Keratinocyte (primary cell): ENCODE data around the gene IGFLR1. TPM values are rescaled to one million over a fixed set of nuclear protein-coding genes. Genes with fewer than 3 reads are reported as not detected.

Experiments used
- DNase-seq: peaks from one replicate; pipeline ENCODE4 v3.0.0-alpha.2; 2011; ENCODE audit warnings: low read depth, missing footprints, low spot score
- FAIRE-seq: peaks from 2 replicates; lab custom pipeline; 2011; peaks lifted over from hg19 to GRCh38; lab: Jason Lieb, UNC
- H2AFZ ChIP-seq: 2 replicates; pipeline ENCODE4 v1.6.0; 2012; ENCODE audit warnings: low read length, control low read depth, inconsistent platforms; ENCODE audit not compliant: control insufficient read depth
- H3K27ac ChIP-seq: 2 replicates; pipeline ENCODE4 v1.5.1; 2011; ENCODE audit warnings: low read length; ENCODE audit not compliant: control insufficient read depth, insufficient read depth
- H3K27me3 ChIP-seq: 3 replicates; pipeline ENCODE4 v1.6.0; 2011; ENCODE audit warnings: low read length; ENCODE audit not compliant: control insufficient read depth, insufficient read depth; ENCODE audit errors: extremely low read depth
- H3K36me3 ChIP-seq, 2 experiments: 2 replicates in 1 of 2; 3 replicates in 1 of 2; pipeline ENCODE4 v1.5.1; 2011; ENCODE audit warnings: low read length in 2 of 2, mild to moderate bottlenecking in 1 of 2; ENCODE audit not compliant: control insufficient read depth in 2 of 2, insufficient read depth in 2 of 2; ENCODE audit errors: extremely low read depth in 1 of 2
- H3K4me1 ChIP-seq: 3 replicates; pipeline ENCODE4 v1.5.1; 2011; ENCODE audit warnings: low read length; ENCODE audit not compliant: control insufficient read depth, insufficient read depth; ENCODE audit errors: extremely low read depth
- H3K4me2 ChIP-seq: 3 replicates; pipeline ENCODE4 v1.6.0; 2011; ENCODE audit warnings: low read depth, low read length; ENCODE audit not compliant: control insufficient read depth, insufficient read depth; ENCODE audit errors: extremely low read depth
- H3K4me3 ChIP-seq, 3 experiments: fragments of 200-600 bp in 1 of 3; sonication (generic) in 1 of 3; 2 replicates in 2 of 3; 3 replicates in 1 of 3; pipeline ENCODE4 v1.5.1; 2011 to 2016; ENCODE audit warnings: low read length in 3 of 3, mild to moderate bottlenecking in 3 of 3, control low read depth in 2 of 3, inconsistent platforms in 1 of 3, low read depth in 1 of 3, mixed read lengths in 1 of 3, mixed run types in 1 of 3, moderate library complexity in 1 of 3; ENCODE audit not compliant: control insufficient read depth in 2 of 3, insufficient read depth in 2 of 3; ENCODE audit errors: extremely low read depth in 1 of 3
- H3K79me2 ChIP-seq: 2 replicates; pipeline ENCODE4 v1.6.0; 2012; ENCODE audit warnings: low read length; ENCODE audit not compliant: control insufficient read depth, insufficient read depth
- H3K9ac ChIP-seq: 3 replicates; pipeline ENCODE4 v1.6.0; 2011; ENCODE audit warnings: low read length; ENCODE audit not compliant: control insufficient read depth, insufficient read depth; ENCODE audit errors: extremely low read depth
- H3K9me1 ChIP-seq: 3 replicates; pipeline ENCODE4 v1.6.0; 2011; ENCODE audit warnings: low read length; ENCODE audit not compliant: control insufficient read depth, insufficient read depth; ENCODE audit errors: extremely low read depth
- H3K9me3 ChIP-seq: 2 replicates; pipeline ENCODE4 v1.5.1; 2012; ENCODE audit warnings: low read depth, low read length; ENCODE audit not compliant: control insufficient read depth
- H4K20me1 ChIP-seq: 3 replicates; pipeline ENCODE4 v1.6.0; 2011; ENCODE audit warnings: low read length; ENCODE audit not compliant: control insufficient read depth, insufficient read depth; ENCODE audit errors: extremely low read depth
- CTCF ChIP-seq, 3 experiments: IDR thresholded peaks in 1 of 3; conservative IDR thresholded peaks in 1 of 3; optimal IDR thresholded peaks in 1 of 3; 2 replicates in 2 of 3; 3 replicates in 1 of 3; pipeline versions ENCODE3 to v1.5.1; 2011; ENCODE audit warnings: low read length in 3 of 3, mild to moderate bottlenecking in 3 of 3, moderate library complexity in 2 of 3, control low read depth in 1 of 3, inconsistent platforms in 1 of 3; ENCODE audit not compliant: insufficient read depth in 2 of 3; ENCODE audit errors: extremely low read depth in 1 of 3
- EZH2 ChIP-seq: IDR thresholded peaks from one replicate; pipeline ENCODE4 v1.6.1; 2012; ENCODE audit warnings: inconsistent platforms, mild to moderate bottlenecking, low read length, moderate library complexity
- dilution Hi-C: fragments of 300-500 bp; cut with MboI; formaldehyde crosslinking; loops from one replicate; pipeline ENCODE4 v1.7.0; 2020; ENCODE audit warnings: low sequenced_read_pairs; ENCODE audit not compliant: extremely low pct_ligation_motif_present
- polyA plus RNA-seq, 5 experiments: library from polyadenylated mRNA; depleted of rRNA in 3 of 5; stranded (reverse) in 3 of 5; stranded (forward) in 1 of 5; unstranded in 1 of 5; fragments of >200 nt; gene quantifications; 1 replicate in 1 of 5; 2 replicates in 3 of 5; 3 replicates in 1 of 5; pipeline versions ENCODE4 v1.2.1 to v1.2.3, GENCODE V29; 2011 to 2012; ENCODE audit warnings: missing spikeins in 2 of 5, low read depth in 1 of 5, low replicate concordance in 1 of 5

IGFLR1 gene
- polyA plus RNA-seq, 1 donor (not counting 4 experiments of a cell fraction or from before 2014, with no cell fraction given), result 0.34 TPM

- Histone ChIP-seq H3K27me3 (no peaks in the 10 kb centered on the region), H3K4me3 (no peak overlapping the region), H2AFZ (no peak overlapping the region), H3K79me2 (peaks cover 8% of the 10 kb centered on the region), H3K9me3 (no peaks in the 10 kb centered on the region), H3K4me1 (peaks cover 3% of the 10 kb centered on the region), H3K36me3 (peaks cover 9 to 22% of the 10 kb centered on the region in 2 experiments), H3K9me1 (no peaks in the 10 kb centered on the region), H4K20me1 (no peaks in the 10 kb centered on the region), H3K27ac (no peak overlapping the region), H3K4me2 (no peak overlapping the region), H3K9ac (no peak overlapping the region)
- FAIRE-seq (no peak), DNase-seq (no peak)
- no peak for TF ChIP-seq EZH2
- no peak for TF ChIP-seq CTCF (optimal IDR thresholded peaks at IDR 0.05 in 1 of 3, IDR thresholded peaks at IDR 0.05 in 1 of 3, conservative IDR thresholded peaks at IDR 0.05 in 1 of 3; ENCODE audit: extremely low read depth in 1 of 3, insufficient read depth in 2 of 3, low read length in 3 of 3)
- dilution Hi-C loops, result no loop called here
Observed at GRCh38 chr19:35764432-35765315, 22.4 kb upstream of the IGFLR1 start.

GRCh38 chr19:35760711-35761349, 18.6 kb upstream of the IGFLR1 start:
- H3K4me1 ChIP-seq, result peaks cover 19% of the 10 kb centered on the region
- FAIRE-seq (no peak), DNase-seq (no peak)
- no peak overlapping the region for H3K27ac ChIP-seq
- H3K4me2 ChIP-seq, result no peak overlapping the region
- H3K9me1 ChIP-seq, result no peaks in the 10 kb centered on the region
- H3K27me3 ChIP-seq, result no peaks in the 10 kb centered on the region
- H2AFZ ChIP-seq, result no peak overlapping the region
- H3K36me3 ChIP-seq, result peaks cover 5 to 21% of the 10 kb centered on the region in 2 experiments
- no peak overlapping the region for H3K4me3 ChIP-seq
- H3K79me2 ChIP-seq, result peaks cover 20% of the 10 kb centered on the region
- dilution Hi-C loops, result no loop called here
- TF ChIP-seq CTCF (optimal IDR thresholded peaks at IDR 0.05 in 1 of 3, IDR thresholded peaks at IDR 0.05 in 1 of 3, conservative IDR thresholded peaks at IDR 0.05 in 1 of 3; ENCODE audit: extremely low read depth in 1 of 3, insufficient read depth in 2 of 3, low read length in 3 of 3), result no peak
- no peak for TF ChIP-seq EZH2
- no peak overlapping the region for H3K9ac ChIP-seq
- H3K9me3 ChIP-seq, result no peaks in the 10 kb centered on the region
- H4K20me1 ChIP-seq, result no peaks in the 10 kb centered on the region
